OCI-LY1 (cell line): ENCODE results near the gene CORO1C.

ENCODE experiments used
- H2AFZ ChIP-seq: fragments of 200-600 bp; sonication (generic), shearing (Covaris generic); 2 replicates; pipeline ENCODE4 v1.6.0; 2014; ENCODE audit warnings: antibody characterized with exemption, mild to moderate bottlenecking, low read length
- H3F3A ChIP-seq: fragments of 200-600 bp; sonication (generic), shearing (Covaris generic); 2 replicates; pipeline ENCODE4 v1.6.0; 2014; ENCODE audit warnings: mild to moderate bottlenecking, antibody characterized with exemption, low read length, moderate library complexity; ENCODE audit not compliant: insufficient read depth
- H3K27ac ChIP-seq: fragments of 200-600 bp; sonication (generic); 2 replicates; pipeline ENCODE4 v1.5.1; 2014; ENCODE audit warnings: low read length, mixed run types, mild to moderate bottlenecking, low read depth; ENCODE audit not compliant: poor library complexity, severe bottlenecking
- H3K27me3 ChIP-seq: fragments of 200-600 bp; sonication (generic); 2 replicates; pipeline ENCODE4 v1.6.0; 2014; ENCODE audit warnings: antibody characterized with exemption, mild to moderate bottlenecking, low read length, moderate library complexity; ENCODE audit not compliant: insufficient read depth
- H3K36me3 ChIP-seq: fragments of 200-600 bp; sonication (generic); 2 replicates; pipeline ENCODE4 v1.6.1; 2014; ENCODE audit warnings: mild to moderate bottlenecking, antibody characterized with exemption, low read length, moderate library complexity, mixed read lengths; ENCODE audit not compliant: insufficient read depth
- H3K4me1 ChIP-seq: fragments of 200-600 bp; sonication (generic); 2 replicates; pipeline ENCODE4 v1.5.1; 2014; ENCODE audit warnings: mild to moderate bottlenecking, low read length, moderate library complexity; ENCODE audit not compliant: insufficient read depth, severe bottlenecking
- H3K4me2 ChIP-seq: fragments of 200-600 bp; sonication (generic), shearing (Covaris generic); 2 replicates; pipeline ENCODE4 v1.6.1; 2014; ENCODE audit warnings: low read length
- H3K4me3 ChIP-seq: fragments of 200-600 bp; sonication (generic); 2 replicates; pipeline ENCODE4 v1.5.1; 2014; ENCODE audit warnings: low read length, low read depth, mild to moderate bottlenecking, mixed read lengths; ENCODE audit not compliant: poor library complexity, severe bottlenecking
- H3K79me2 ChIP-seq: fragments of 200-600 bp; shearing (Covaris generic); 2 replicates; pipeline ENCODE4 v1.6.1; 2016; ENCODE audit warnings: mixed run types, low read length, mixed read lengths; ENCODE audit not compliant: insufficient read depth
- H3K9ac ChIP-seq: fragments of 200-600 bp; sonication (generic), shearing (Covaris generic); 2 replicates; pipeline ENCODE4 v1.6.1; 2014; ENCODE audit warnings: mild to moderate bottlenecking, low read length, mixed read lengths
- H3K9me2 ChIP-seq: fragments of 200-600 bp; sonication (generic), shearing (Covaris generic); 2 replicates; pipeline ENCODE4 v1.6.1; 2014; ENCODE audit warnings: low read depth, mild to moderate bottlenecking, low read length, mixed read lengths
- H3K9me3 ChIP-seq: fragments of 200-600 bp; shearing (Covaris generic); 2 replicates; pipeline ENCODE4 v1.6.1; 2014; ENCODE audit warnings: low read length, mixed read lengths
- H4K20me1 ChIP-seq: fragments of 200-600 bp; sonication (generic), shearing (Covaris generic); 2 replicates; pipeline ENCODE4 v1.6.0; 2016; ENCODE audit warnings: mild to moderate bottlenecking, low read length; ENCODE audit not compliant: insufficient read depth
- EZH2 ChIP-seq: fragments of 200-600 bp; sonication (generic), shearing (Covaris generic); IDR thresholded peaks from 2 replicates; pipeline ENCODE4 v1.8.0; 2017; ENCODE audit warnings: borderline replicate concordance, mixed run types, mild to moderate bottlenecking, antibody characterized with exemption, low read length, moderate library complexity, mixed read lengths
- TF ChIP-seq, protein P1 (sequence below): fragments of 200-600 bp; sonication (generic), shearing (Covaris generic); IDR thresholded peaks from 2 replicates; pipeline ENCODE4 v1.5.1; 2017; ENCODE audit warnings: mild to moderate bottlenecking, antibody characterized with exemption, low read length, moderate library complexity, mixed read lengths

The CORO1C gene

DNA sequence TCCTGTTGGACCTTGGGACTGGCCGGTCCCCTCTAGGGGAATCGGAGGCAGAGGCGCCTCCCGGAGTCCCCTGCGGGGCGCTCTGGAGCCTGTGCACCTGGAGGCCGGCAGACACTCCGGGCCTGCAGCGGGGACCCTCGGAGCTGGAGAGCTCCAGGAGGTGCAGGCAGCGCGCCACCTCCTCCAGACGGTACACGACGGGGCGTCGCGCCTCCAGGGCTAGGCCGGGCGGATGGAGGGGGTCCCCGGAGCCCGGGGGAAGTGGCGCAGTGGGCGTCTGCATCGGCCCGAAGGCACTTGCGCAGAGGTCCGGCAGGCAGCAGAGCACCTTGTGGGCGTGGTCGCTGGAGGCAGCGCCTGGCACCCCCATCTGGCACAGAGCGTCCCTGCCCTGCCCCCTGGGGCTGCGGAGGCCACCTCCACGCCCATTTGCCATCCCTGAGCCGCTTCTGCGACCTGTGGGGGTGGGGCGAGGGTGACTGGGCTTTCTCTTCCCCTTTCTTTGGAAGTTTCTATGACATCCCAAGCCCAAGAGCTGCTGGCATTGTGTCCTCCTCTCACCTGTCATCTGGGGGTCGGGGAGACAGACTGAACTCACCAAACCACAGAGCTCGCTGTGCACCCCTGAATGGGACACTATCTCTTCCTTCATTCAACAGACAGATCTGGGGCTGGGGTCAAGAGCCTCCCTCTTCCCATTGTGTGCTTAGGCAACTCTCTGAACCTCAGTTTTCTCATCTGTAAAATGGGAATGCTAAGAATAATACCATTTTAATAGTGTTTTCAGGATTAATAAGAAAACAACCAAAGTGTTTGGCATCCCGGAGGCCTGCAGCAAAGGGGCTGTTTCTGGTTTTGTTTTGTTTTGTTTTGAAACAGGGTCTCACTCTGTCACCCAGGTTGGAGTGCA is 37.5 kb upstream of the CORO1C start:
- H3K79me2 ChIP-seq, result no peaks in the 10 kb centered on the region
- H4K20me1 ChIP-seq, result no peaks in the 10 kb centered on the region
- no peaks in the 10 kb centered on the region for H3K27me3 ChIP-seq
- peaks cover 10% of the 10 kb centered on the region for H3K4me1 ChIP-seq
- H3K27ac ChIP-seq, result no peak overlapping the region
- peak overlapping the region; percentile 55 for H3K4me2 ChIP-seq
- peak overlapping the region; percentile 46 for H3K4me3 ChIP-seq
- no peaks in the 10 kb centered on the region for H3F3A ChIP-seq
- H3K36me3 ChIP-seq, result no peaks in the 10 kb centered on the region
- H3K9me2 ChIP-seq, result no peaks in the 10 kb centered on the region
- no peaks in the 10 kb centered on the region for H3K9me3 ChIP-seq
- H2AFZ ChIP-seq, result no peak overlapping the region
- no peak overlapping the region for H3K9ac ChIP-seq
- TF ChIP-seq EZH2, result no peak
- TF ChIP-seq, protein P1, sequence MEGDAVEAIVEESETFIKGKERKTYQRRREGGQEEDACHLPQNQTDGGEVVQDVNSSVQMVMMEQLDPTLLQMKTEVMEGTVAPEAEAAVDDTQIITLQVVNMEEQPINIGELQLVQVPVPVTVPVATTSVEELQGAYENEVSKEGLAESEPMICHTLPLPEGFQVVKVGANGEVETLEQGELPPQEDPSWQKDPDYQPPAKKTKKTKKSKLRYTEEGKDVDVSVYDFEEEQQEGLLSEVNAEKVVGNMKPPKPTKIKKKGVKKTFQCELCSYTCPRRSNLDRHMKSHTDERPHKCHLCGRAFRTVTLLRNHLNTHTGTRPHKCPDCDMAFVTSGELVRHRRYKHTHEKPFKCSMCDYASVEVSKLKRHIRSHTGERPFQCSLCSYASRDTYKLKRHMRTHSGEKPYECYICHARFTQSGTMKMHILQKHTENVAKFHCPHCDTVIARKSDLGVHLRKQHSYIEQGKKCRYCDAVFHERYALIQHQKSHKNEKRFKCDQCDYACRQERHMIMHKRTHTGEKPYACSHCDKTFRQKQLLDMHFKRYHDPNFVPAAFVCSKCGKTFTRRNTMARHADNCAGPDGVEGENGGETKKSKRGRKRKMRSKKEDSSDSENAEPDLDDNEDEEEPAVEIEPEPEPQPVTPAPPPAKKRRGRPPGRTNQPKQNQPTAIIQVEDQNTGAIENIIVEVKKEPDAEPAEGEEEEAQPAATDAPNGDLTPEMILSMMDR, result no peak

DNA sequence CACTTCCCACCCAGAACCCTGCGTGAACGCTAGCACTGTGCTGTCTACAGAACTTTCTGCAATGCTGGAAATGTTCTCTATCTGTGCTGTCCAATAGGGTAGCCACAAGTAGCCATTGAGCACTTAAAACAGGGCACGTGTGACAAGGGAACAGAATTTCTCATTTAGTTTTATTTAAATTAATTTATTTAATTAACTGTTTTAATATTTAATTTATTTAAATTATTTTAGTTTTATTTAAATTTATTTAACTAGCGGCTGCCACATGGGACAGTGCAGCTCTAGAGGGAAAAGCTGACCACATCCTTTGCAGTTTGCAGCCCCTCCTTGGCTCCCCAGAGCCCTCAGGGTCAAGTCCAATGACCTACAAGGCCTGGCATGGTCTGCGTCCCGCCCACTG is 35.0 kb upstream of the CORO1C start:
- Histone ChIP-seq H3K9me3 (no peaks in the 10 kb centered on the region), H3K36me3 (no peaks in the 10 kb centered on the region), H3K27ac (no peak overlapping the region), H3K4me3 (no peak overlapping the region), H3K9ac (no peak overlapping the region), H4K20me1 (no peaks in the 10 kb centered on the region), H3K4me2 (no peak overlapping the region), H3K9me2 (no peaks in the 10 kb centered on the region), H2AFZ (no peak overlapping the region), H3K4me1 (peaks cover 10% of the 10 kb centered on the region), H3K79me2 (no peaks in the 10 kb centered on the region), H3K27me3 (no peaks in the 10 kb centered on the region), H3F3A (no peaks in the 10 kb centered on the region)
- TF ChIP-seq, protein P1, result no peak
- TF ChIP-seq EZH2, result no peak

DNA sequence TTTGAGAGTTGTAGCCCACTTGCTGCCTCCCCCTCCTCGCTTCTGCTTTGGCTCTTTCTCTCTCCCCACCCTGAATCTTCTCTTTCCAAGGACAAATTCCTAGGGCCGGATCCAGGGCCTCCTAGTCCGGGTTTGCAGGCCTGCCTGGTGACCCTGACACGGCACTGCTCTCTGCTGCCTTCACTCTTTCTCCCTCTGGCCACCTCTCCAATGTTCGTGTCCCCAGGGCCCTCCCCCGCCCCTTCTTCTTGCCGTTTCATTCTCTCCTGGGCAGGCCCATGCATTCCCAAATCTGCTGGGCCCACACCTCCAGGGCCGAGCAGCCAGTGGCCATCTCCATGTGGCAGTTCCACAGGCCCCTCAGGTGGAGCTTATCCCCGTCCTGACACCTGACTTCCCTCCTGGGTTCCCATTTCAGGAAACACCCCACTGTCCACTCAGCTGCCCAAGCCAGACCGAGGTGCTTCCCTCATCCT is 34.0 kb upstream of the CORO1C start:
- H3K36me3 ChIP-seq, result no peaks in the 10 kb centered on the region
- H2AFZ ChIP-seq, result no peak overlapping the region
- H3K79me2 ChIP-seq, result no peaks in the 10 kb centered on the region
- no peaks in the 10 kb centered on the region for H3F3A ChIP-seq
- H3K27ac ChIP-seq, result no peak overlapping the region
- no peaks in the 10 kb centered on the region for H3K27me3 ChIP-seq
- H3K9me3 ChIP-seq, result no peaks in the 10 kb centered on the region
- no peaks in the 10 kb centered on the region for H4K20me1 ChIP-seq
- TF ChIP-seq EZH2, result no peak
- TF ChIP-seq, protein P1, result no peak
- H3K4me1 ChIP-seq, result peaks cover 10% of the 10 kb centered on the region
- H3K9me2 ChIP-seq, result no peaks in the 10 kb centered on the region
- H3K4me2 ChIP-seq, result no peak overlapping the region
- H3K9ac ChIP-seq, result no peak overlapping the region
- no peak overlapping the region for H3K4me3 ChIP-seq
